HG03432 (cell line): Measurements from ENCODE around the gene FCF1.

Experiments
- ATAC-seq: cut with Tn5 transposase; IDR thresholded peaks from one replicate; pipeline ENCODE4 v1.9.1; 2021; ENCODE audit warnings: mild to moderate bottlenecking, moderate library complexity; ENCODE audit not compliant: unreplicated experiment

The FCF1 gene

GRCh38 chr14:74712499-74713394 lies at the start of gene FCF1, which contains the start of gene AREL1:
Gene FCF1 (plus strand): TSS chr14:74713144. CDS start chr14:74713198, 54 bp downstream.
Gene AREL1 (minus strand): TSS chr14:74713080. CDS start chr14:74685615, 27,465 bp downstream.
- ATAC-seq = peak; percentile 92

GRCh38 chr14:74663884-74664283 lies 49.1 kb upstream of the FCF1 start:
- ATAC-seq = no peak

- no peak for ATAC-seq
Observed at GRCh38 chr14:74664717-74665116, 48.2 kb upstream of the FCF1 start.

- ATAC-seq = no peak
Observed at GRCh38 chr14:74667758-74668157, 45.2 kb upstream of the FCF1 start.

GRCh38 chr14:74669256-74669655 lies 43.7 kb upstream of the FCF1 start:
- ATAC-seq = no peak

- no peak for ATAC-seq
Observed at GRCh38 chr14:74669846-74670245, 43.1 kb upstream of the FCF1 start.

- no peak for ATAC-seq
Observed at GRCh38 chr14:74670726-74671411, 42.1 kb upstream of the FCF1 start.

GRCh38 chr14:74671789-74672188 lies 41.2 kb upstream of the FCF1 start:
- no peak for ATAC-seq

GRCh38 chr14:74673768-74674167 lies 39.2 kb upstream of the FCF1 start:
- ATAC-seq = no peak

- ATAC-seq = no peak
Observed at GRCh38 chr14:74675219-74675618, 37.7 kb upstream of the FCF1 start.

GRCh38 chr14:74682169-74682952 lies 30.6 kb upstream of the FCF1 start:
- ATAC-seq = no peak

GRCh38 chr14:74683406-74683805 lies 29.5 kb upstream of the FCF1 start:
- no peak for ATAC-seq

GRCh38 chr14:74684434-74684833 lies 28.5 kb upstream of the FCF1 start:
- ATAC-seq = peak; percentile 51

GRCh38 chr14:74685056-74685455 lies 27.9 kb upstream of the FCF1 start:
- ATAC-seq = no peak

- no peak for ATAC-seq
Observed at GRCh38 chr14:74685921-74686678, 26.8 kb upstream of the FCF1 start.

- ATAC-seq = no peak
Observed at GRCh38 chr14:74691456-74691855, 21.5 kb upstream of the FCF1 start.

- no peak for ATAC-seq
Observed at GRCh38 chr14:74693191-74693590, 19.8 kb upstream of the FCF1 start.

GRCh38 chr14:74695406-74695805 lies 17.5 kb upstream of the FCF1 start:
- ATAC-seq = no peak

GRCh38 chr14:74697011-74697410 lies 15.9 kb upstream of the FCF1 start:
- no peak for ATAC-seq

GRCh38 chr14:74697543-74697942 lies 15.4 kb upstream of the FCF1 start:
- no peak for ATAC-seq
